Tibial nerve (tissue), 4 donors: ENCODE results near the gene HNRNPH1. TPM values are rescaled to one million over a fixed set of nuclear protein-coding genes. Genes with fewer than 3 reads are reported as not detected.
"Not testable (repeated sequence)": the region's sequence is repeated elsewhere in the genome, so short reads cannot be mapped to it uniquely, and the experiment has no call there.

Experiments
- DNase-seq, 2 donors: peaks; one replicate each; pipeline ENCODE4 v3.0.0-alpha.2; 2019; ENCODE audit warnings: low spot score in 2 of 2
- H3K27ac ChIP-seq, 4 donors: fragments of 200-600 bp; sonication (generic) in 3 of 4; one replicate each; pipeline ENCODE4 v1.5.1; 2017 to 2019; ENCODE audit warnings: mild to moderate bottlenecking in 1 of 4
- H3K27me3 ChIP-seq, 2 donors: fragments of 200-600 bp; sonication (generic) in 1 of 2; one replicate each; pipeline versions ENCODE4 v1.5.1 to v1.6.0; 2017 to 2019
- H3K36me3 ChIP-seq, 3 donors: fragments of 200-600 bp; sonication (generic); one replicate each; pipeline ENCODE4 v1.5.1; 2018 to 2019
- H3K4me1 ChIP-seq, 4 donors: fragments of 200-600 bp; sonication (generic) in 3 of 4; one replicate each; pipeline ENCODE4 v1.5.1; 2017 to 2019
- H3K4me3 ChIP-seq, 4 donors: fragments of 200-600 bp; sonication (generic) in 3 of 4; one replicate each; pipeline ENCODE4 v1.5.1; 2017 to 2019; ENCODE audit warnings: mild to moderate bottlenecking in 1 of 4, moderate library complexity in 1 of 4
- H3K9me3 ChIP-seq, 4 donors: fragments of 200-600 bp; sonication (generic) in 3 of 4; one replicate each; pipeline ENCODE4 v1.5.1; 2017 to 2019
- EP300 ChIP-seq, 2 donors: sonication (generic); formaldehyde crosslinking; IDR thresholded peaks; one replicate each; pipeline ENCODE4 v1.6.1; 2017; ENCODE audit warnings: antibody characterized with exemption in 2 of 2, mild to moderate bottlenecking in 1 of 2
- POLR2A ChIP-seq, 2 donors: fragments of 450-650 bp; IDR thresholded peaks; one replicate each; pipeline ENCODE4 v1.6.1; 2017; ENCODE audit warnings: antibody characterized with exemption in 2 of 2, mild to moderate bottlenecking in 2 of 2, moderate library complexity in 2 of 2
- WGBS, 2 donors: methylation state at CpG; one replicate each; pipeline ENCODE4 v1.1.5; 2018; 5-methylcytosine and 5-hydroxymethylcytosine counted together
- total RNA-seq, 4 donors: library from RNA; depleted of rRNA; stranded (reverse); fragments of >200 nt; gene quantifications; one replicate each; pipeline ENCODE4 v1.1.0, GENCODE V29; 2016
- TF ChIP-seq, protein P1 (sequence below), 5 experiments: fragments of 200-600 bp in 3 of 5; fragments of 450-650 bp in 2 of 5; sonication (generic) in 3 of 5; IDR thresholded peaks; one replicate each; pipeline ENCODE4 v1.5.1; 2016 to 2019; ENCODE audit warnings: antibody characterized with exemption in 5 of 5, mild to moderate bottlenecking in 3 of 5, moderate library complexity in 2 of 5

The HNRNPH1 gene
- total RNA-seq, 4 donors from 2014 or later, result 473 to 711 (median 678) TPM

DNA sequence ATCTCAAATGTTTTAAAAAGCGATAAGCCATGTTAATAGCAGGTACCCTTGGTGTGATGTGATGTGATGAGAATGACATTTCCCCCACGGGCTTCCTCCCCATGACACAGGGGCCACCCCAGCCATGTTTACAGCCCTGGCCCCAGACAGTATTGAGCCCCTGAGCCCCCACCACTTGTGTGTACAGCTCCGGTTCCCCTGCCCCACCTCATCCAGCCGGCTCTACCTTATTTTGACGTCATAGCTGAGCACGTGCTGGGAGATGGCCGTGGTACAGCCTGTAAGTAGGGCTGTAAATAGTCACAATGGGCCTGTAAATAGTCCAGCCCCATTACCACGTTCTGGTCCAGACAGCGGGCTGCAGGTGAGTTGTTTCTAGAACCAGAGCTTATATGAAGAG is 24.9 kb upstream of the HNRNPH1 start:
- H3K27me3 ChIP-seq, result no peaks in the 10 kb centered on the region
- no peak overlapping the region for H3K4me3 ChIP-seq
- no peaks in the 10 kb centered on the region for H3K9me3 ChIP-seq
- H3K4me1 ChIP-seq, result no peaks in the 10 kb centered on the region
- no peak overlapping the region for H3K27ac ChIP-seq
- WGBS, 2 donors, result 62 to 73% methylated on average over 9 of the region's 9 CpGs
- no peak for DNase-seq
- TF ChIP-seq POLR2A (IDR thresholded peaks at IDR 0.05), result no peak
- TF ChIP-seq, protein P1, sequence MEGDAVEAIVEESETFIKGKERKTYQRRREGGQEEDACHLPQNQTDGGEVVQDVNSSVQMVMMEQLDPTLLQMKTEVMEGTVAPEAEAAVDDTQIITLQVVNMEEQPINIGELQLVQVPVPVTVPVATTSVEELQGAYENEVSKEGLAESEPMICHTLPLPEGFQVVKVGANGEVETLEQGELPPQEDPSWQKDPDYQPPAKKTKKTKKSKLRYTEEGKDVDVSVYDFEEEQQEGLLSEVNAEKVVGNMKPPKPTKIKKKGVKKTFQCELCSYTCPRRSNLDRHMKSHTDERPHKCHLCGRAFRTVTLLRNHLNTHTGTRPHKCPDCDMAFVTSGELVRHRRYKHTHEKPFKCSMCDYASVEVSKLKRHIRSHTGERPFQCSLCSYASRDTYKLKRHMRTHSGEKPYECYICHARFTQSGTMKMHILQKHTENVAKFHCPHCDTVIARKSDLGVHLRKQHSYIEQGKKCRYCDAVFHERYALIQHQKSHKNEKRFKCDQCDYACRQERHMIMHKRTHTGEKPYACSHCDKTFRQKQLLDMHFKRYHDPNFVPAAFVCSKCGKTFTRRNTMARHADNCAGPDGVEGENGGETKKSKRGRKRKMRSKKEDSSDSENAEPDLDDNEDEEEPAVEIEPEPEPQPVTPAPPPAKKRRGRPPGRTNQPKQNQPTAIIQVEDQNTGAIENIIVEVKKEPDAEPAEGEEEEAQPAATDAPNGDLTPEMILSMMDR (IDR thresholded peaks at IDR 0.05), result no peak
- TF ChIP-seq EP300 (IDR thresholded peaks at IDR 0.05), result no peak
- no peaks in the 10 kb centered on the region for H3K36me3 ChIP-seq

DNA sequence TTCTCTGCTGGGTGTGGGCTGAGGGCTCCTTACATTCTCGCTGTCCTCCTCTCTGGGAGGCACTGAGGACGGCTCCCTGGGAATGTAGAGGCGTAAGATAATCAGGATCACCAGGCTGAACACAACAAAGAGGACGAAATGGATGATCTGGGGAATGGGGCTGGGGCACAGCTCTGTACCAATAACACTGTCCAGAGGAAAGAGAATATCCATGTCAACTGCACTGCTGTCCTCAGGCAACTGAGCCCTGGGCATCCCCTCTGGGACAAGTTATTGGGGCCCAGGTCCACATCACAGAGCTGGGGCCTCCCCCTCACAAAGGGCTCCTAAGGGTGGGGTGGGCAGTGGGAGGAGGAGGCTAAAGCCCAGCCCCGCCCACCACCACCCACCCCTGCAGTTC is 21.3 kb upstream of the HNRNPH1 start:
- DNase-seq, H3K4me1 ChIP-seq, H3K9me3 ChIP-seq, H3K4me3 ChIP-seq, H3K27me3 ChIP-seq, H3K27ac ChIP-seq, H3K36me3 ChIP-seq: not testable (repeated sequence)
- WGBS, 2 donors, result 54 to 63% methylated on average over 4 to 5 of the region's 5 CpGs

DNA sequence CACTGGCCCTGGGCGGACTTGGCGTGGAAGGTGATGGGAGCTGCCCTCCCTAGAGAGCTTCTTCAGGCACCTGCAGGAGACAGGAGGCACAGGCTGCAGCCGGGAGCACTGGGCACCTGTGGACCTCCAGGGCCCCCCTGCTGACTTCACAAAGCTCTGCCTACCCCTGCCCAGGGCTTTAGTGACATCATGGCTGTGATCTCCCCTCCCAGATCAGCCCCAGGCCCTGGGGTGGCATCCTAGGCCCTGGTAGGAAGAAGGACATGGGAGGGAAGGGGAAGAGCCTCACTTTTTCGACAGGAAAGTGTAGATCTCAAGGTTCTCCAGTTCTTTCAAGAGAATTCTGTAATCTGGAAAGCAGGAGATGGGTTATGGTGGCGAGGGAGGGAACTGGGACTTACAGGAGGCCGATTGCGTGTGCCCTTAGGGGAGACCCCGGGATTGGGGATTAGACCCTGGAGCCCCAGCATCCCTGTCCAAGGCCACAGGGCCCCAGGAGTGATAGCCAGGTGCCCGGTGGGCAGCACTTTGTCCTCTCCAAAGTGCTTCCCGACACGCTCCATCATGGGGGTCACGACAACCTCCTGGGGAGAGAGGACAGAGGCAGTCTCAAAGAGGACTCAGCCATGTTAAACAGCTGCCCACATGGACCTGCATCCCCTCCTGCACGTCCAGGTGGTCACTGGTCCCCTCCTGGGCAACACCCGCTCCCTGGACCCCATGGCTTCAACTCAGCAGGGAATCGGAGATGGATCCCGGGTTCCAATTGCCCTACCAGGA is 19.9 kb upstream of the HNRNPH1 start:
- not testable (repeated sequence) for H3K9me3 ChIP-seq, H3K27me3 ChIP-seq, H3K4me1 ChIP-seq, H3K4me3 ChIP-seq, H3K36me3 ChIP-seq, DNase-seq, H3K27ac ChIP-seq
- 81 to 87% methylated on average over 14 to 16 of the region's 16 CpGs for WGBS, 2 donors

- H3K27me3 ChIP-seq, DNase-seq, H3K4me3 ChIP-seq, H3K4me1 ChIP-seq, H3K36me3 ChIP-seq, H3K9me3 ChIP-seq, H3K27ac ChIP-seq: not testable (repeated sequence)
- 83 to 91% methylated on average over 13 of the region's 17 CpGs for WGBS, 2 donors
These were observed 19.2 kb upstream of the HNRNPH1 start for GRCh38 chr5:179642626-179643025.

DNA sequence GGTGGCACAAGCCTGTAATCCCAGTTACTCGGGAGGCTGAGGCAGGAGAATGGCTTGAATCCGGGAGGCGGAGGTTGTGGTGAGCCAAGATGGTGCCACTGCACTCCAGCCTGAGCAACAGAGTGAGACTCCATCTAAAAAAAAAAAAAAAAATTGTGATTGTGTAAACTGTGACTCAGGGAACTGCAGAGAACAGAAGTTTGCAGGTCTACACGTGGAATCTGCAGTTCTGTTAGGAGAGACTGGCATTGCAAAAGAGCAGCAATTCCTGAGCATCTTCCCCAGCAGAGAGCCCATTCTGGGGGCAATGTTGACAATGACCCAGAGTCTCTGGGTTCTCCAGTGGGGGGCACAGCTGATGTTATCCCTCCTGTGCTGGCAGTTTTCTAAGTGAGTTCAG is 18.3 kb upstream of the HNRNPH1 start:
- not testable (repeated sequence) for H3K4me1 ChIP-seq, H3K4me3 ChIP-seq, H3K27me3 ChIP-seq, H3K9me3 ChIP-seq, DNase-seq, H3K27ac ChIP-seq, H3K36me3 ChIP-seq
- WGBS, 2 donors, result no CpG with 5 or more reads among the region's 4 CpGs

DNA sequence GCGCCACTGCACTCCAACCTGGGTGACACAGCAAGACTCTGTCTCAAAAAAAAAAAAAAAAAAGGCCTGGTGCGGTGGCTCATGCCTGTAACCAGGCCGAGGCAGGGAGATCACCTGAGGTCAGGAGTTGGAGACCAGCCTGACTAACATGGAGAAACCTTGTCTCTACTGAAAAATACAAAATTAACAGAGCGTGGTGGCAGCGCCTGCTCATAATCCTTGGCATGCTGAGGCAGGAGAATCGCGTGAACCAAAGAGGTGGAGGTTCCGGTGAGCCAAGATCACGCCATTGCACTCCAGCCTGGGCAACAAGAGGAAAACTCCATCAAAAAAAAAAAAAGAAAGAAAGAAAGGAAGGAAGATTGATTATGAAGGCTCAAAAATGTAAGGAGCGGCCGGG is 15.8 kb upstream of the HNRNPH1 start:
- not testable (repeated sequence) for H3K36me3 ChIP-seq, H3K4me3 ChIP-seq, H3K27me3 ChIP-seq, DNase-seq, H3K27ac ChIP-seq, H3K9me3 ChIP-seq, H3K4me1 ChIP-seq
- 92 to 95% methylated on average over 10 to 11 of the region's 11 CpGs for WGBS, 2 donors

- not testable (repeated sequence) for H3K9me3 ChIP-seq, H3K27ac ChIP-seq, H3K4me1 ChIP-seq, H3K36me3 ChIP-seq, H3K27me3 ChIP-seq, DNase-seq
- WGBS, 2 donors, result no CpG with 5 or more reads among the region's 49 CpGs
- peak overlapping the region in 1 of 4 donors; percentile 36 for H3K4me3 ChIP-seq
These were observed 11.1 kb upstream of the HNRNPH1 start for GRCh38 chr5:179634370-179635172.

- H3K36me3 ChIP-seq, DNase-seq, H3K9me3 ChIP-seq, H3K27me3 ChIP-seq, H3K27ac ChIP-seq, H3K4me1 ChIP-seq: not testable (repeated sequence)
- 60 to 71% methylated on average over 21 to 23 of the region's 38 CpGs for WGBS, 2 donors
- peak overlapping the region in 1 of 4 donors; percentile 38 for H3K4me3 ChIP-seq
These were observed 10.3 kb upstream of the HNRNPH1 start for GRCh38 chr5:179633501-179634369.
